ENCODE measurements around the gene PCYT1B. TPM values are rescaled to one million over a fixed set of nuclear protein-coding genes. Genes with fewer than 3 reads are reported as not detected.
A peak's percentile ranks its signal among the peaks of the same experiment; 100 is the strongest.

PCYT1B gene
- total and polyA plus RNA-seq, 8 donors, result 0.85 to 8.6 (median 6.5) TPM

DNA sequence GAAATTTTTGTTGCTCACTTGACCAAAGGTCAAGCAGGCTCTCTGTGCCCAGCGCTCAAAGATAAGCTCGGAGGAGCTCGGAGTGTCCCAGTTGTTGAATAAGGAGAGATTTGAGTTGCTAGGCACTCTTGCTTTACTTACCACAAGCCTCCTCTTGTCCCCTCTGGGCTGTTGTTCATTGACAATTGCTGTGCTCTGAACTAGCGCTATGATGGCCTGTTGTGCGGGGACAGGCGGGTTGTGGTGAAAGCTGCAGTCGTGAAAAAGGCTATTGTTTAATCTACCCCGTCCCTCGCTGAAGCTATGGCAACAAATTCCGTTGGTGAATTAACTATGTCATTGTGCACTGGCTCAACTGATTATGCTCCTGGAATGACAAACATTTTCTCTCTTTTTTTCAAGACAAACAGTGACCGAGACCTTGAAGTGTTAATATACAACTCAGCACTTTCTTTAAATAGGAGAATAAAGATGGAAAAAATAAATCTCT, 25.6 kb upstream of the PCYT1B start:
- H3K27me3 ChIP-seq, result no peaks in the 10 kb centered on the region
- no peak for DNase-seq
- no peaks in the 10 kb centered on the region for H3K9me3 ChIP-seq
- H3K36me3 ChIP-seq, result no peaks in the 10 kb centered on the region
- intact Hi-C loops (cut with DNase I), result no loop called here
- TF ChIP-seq, protein P1, sequence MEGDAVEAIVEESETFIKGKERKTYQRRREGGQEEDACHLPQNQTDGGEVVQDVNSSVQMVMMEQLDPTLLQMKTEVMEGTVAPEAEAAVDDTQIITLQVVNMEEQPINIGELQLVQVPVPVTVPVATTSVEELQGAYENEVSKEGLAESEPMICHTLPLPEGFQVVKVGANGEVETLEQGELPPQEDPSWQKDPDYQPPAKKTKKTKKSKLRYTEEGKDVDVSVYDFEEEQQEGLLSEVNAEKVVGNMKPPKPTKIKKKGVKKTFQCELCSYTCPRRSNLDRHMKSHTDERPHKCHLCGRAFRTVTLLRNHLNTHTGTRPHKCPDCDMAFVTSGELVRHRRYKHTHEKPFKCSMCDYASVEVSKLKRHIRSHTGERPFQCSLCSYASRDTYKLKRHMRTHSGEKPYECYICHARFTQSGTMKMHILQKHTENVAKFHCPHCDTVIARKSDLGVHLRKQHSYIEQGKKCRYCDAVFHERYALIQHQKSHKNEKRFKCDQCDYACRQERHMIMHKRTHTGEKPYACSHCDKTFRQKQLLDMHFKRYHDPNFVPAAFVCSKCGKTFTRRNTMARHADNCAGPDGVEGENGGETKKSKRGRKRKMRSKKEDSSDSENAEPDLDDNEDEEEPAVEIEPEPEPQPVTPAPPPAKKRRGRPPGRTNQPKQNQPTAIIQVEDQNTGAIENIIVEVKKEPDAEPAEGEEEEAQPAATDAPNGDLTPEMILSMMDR (IDR thresholded peaks at IDR 0.05), result no peak
- H3K27ac ChIP-seq, result no peak overlapping the region
- ATAC-seq, result peak; percentile 83
- H3K4me1 ChIP-seq, result no peaks in the 10 kb centered on the region
- no peak overlapping the region for H3K4me3 ChIP-seq

DNA sequence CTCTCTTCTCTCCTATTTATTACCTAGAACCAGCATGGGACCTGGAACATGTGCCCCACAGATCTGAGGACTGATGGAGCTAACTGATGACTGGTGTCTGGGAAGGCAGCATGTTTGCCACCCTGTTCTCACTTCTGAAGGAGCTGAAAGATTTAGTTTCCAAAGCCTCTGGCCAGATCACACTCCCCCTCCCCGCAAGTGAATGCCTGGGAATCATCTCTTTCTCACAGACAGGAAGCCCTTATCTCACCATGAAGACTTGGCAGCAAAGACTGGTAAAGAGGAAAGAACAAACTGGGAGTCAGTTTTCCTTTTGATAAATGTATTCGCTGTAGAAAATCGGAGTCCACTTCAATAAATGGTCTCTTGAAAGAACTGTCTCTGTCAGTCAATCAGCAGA, 21.0 kb upstream of the PCYT1B start:
- Histone ChIP-seq H3K27me3 (no peaks in the 10 kb centered on the region), H3K4me3 (no peak overlapping the region), H3K36me3 (no peaks in the 10 kb centered on the region), H3K9me3 (no peaks in the 10 kb centered on the region), H3K4me1 (no peaks in the 10 kb centered on the region), H3K27ac (no peak overlapping the region)
- ATAC-seq (no peak), DNase-seq (no peak)
- TF ChIP-seq, protein P1 (IDR thresholded peaks at IDR 0.05), result no peak
- intact Hi-C loops (cut with DNase I), result no loop called here

DNA sequence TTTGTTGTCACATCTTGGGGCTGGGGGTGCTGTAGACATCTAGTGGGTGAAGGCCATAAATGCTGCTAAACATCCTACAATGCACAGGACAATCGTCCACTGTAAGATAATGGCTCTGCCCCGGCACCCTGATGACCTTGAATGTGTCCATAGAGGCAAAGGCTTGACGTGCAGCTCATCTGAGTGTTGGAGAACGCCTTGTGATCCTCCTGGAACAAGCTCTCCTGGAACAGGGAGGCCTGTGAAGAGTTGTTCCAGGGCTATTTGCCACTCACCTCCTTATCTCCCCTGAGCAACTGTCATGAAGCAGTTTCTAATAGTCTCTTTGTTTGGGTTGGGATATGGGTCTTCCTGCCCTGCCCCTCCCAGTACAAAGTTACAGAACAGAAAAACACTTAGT, 15.2 kb upstream of the PCYT1B start:
- TF ChIP-seq, protein P1 (IDR thresholded peaks at IDR 0.05), result no peak
- no peak for DNase-seq
- H3K36me3 ChIP-seq, result no peaks in the 10 kb centered on the region
- no peaks in the 10 kb centered on the region for H3K4me1 ChIP-seq
- intact Hi-C loops (cut with DNase I), result no loop called here
- H3K4me3 ChIP-seq, result no peak overlapping the region
- ATAC-seq, result no peak
- no peak overlapping the region for H3K27ac ChIP-seq
- H3K27me3 ChIP-seq, result no peaks in the 10 kb centered on the region
- H3K9me3 ChIP-seq, result no peaks in the 10 kb centered on the region

DNA sequence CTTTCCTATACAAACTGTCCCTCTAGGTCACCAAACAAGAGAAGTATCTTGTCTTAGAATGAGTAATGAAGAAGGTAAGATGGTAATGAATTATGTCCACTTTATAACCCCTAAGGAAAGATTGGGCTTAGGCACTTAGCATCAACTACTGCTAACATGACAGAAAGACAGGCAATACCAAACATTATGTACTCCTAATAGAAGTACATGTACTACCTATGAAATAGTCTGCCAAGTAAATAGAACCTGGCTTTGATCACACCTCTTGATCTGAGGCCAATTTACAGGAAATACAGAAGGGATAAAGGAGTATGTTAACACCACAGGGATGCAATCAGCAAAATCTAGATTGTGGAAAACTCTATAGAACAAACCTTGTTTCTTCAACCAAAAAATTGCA, 14.1 kb upstream of the PCYT1B start:
- ATAC-seq, result no peak

DNA sequence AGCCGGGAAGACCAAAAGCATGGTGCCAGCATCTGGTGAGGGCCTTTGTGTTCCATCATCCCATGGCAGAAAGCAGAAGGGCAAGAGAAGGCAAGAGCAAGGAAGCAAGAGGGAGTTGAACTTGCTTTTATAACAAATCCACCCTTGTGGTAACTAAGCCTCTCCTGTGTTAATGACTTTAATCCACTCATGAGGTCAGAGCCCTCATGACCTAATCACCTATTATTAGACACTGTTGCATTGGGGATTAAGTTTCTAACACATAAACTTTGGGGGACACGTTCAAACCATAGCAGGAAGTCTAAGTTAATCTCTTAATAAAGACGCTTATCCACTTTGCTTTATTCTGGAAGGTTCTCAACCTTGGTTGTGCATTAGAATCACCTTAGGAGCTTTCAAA, 12.5 kb upstream of the PCYT1B start:
- no peak for ATAC-seq

More for the DNA sequence above, 14.1 kb upstream of the PCYT1B start:
- Histone ChIP-seq H3K9me3 (no peaks in the 10 kb centered on the region), H3K4me3 (no peak overlapping the region), H3K27me3 (no peaks in the 10 kb centered on the region), H3K36me3 (no peaks in the 10 kb centered on the region), H3K27ac (no peak overlapping the region), H3K4me1 (no peaks in the 10 kb centered on the region)
- TF ChIP-seq, protein P1 (IDR thresholded peaks at IDR 0.05), result no peak
- no peak for DNase-seq
- intact Hi-C loops (cut with DNase I), result no loop called here

More for the DNA sequence above, 12.5 kb upstream of the PCYT1B start:
- H3K9me3 ChIP-seq, result no peaks in the 10 kb centered on the region
- no peaks in the 10 kb centered on the region for H3K36me3 ChIP-seq
- no peaks in the 10 kb centered on the region for H3K27me3 ChIP-seq
- intact Hi-C loops (cut with DNase I), result no loop called here
- TF ChIP-seq, protein P1 (IDR thresholded peaks at IDR 0.05), result no peak
- H3K4me3 ChIP-seq, result no peak overlapping the region
- no peaks in the 10 kb centered on the region for H3K4me1 ChIP-seq
- DNase-seq, result no peak
- no peak overlapping the region for H3K27ac ChIP-seq

Data from left lung (tissue), 10 donors.